ENCODE data around the gene PLXDC1.
"Not testable (repeated sequence)": the region's sequence is repeated elsewhere in the genome, so short reads cannot be mapped to it uniquely, and the experiment has no call there.

The PLXDC1 gene

DNA sequence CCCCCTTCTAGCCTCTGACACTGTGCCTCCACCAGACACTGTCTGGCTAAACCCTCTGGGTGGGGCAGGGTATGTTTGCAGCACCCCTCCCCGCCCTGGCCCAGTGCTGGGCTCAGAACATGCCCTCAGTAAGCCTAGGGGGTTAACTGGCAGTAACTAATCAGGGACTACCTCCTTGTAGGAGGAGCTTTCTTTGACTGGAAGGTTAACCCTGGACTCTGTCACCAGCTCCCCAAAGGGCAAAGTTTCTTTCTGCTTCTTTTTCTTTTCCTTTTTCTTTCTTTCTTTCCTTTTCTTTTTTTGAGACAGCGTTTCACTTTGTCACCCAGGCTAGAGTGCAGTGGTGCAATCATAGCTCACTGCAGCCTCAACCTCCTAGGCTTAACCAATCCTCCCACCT is 76.8 kb downstream of the PLXDC1 start:
- no peak overlapping the region for H3K27ac ChIP-seq
- DNase-seq (ENCODE audit: low read depth, low spot score), result no peak

GRCh38 chr17:39073916-39074315 is 77.5 kb downstream of the PLXDC1 start:
- DNase-seq (ENCODE audit: low read depth, low spot score), result peak; percentile 73
- H3K27ac ChIP-seq, result no peak overlapping the region

- no peak overlapping the region for H3K27ac ChIP-seq
- no peak for DNase-seq (ENCODE audit: low read depth, low spot score)
Observed at GRCh38 chr17:39073353-39073752, 78.1 kb downstream of the PLXDC1 start.

DNA sequence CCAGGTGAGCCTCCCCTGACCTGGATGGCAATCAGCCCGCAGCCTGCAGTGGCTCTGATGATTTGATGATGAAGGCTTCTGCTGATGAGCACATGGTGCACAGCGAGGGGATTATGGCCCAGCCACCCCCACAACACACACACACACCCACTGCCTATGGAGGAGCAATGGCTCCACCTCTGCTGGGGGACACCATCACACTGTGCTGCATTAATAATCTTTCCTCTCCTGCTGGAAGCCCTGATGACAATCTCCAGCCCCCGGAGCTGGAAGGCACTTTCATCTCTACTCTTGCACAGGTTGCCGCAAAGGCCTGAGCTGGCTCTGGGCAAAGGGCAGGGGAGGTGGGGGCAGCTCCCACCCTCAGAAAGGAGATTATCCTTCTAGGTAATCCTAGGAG is 79.9 kb downstream of the PLXDC1 start:
- DNase-seq (ENCODE audit: low read depth, low spot score), result no peak
- no peak overlapping the region for H3K27ac ChIP-seq

DNA sequence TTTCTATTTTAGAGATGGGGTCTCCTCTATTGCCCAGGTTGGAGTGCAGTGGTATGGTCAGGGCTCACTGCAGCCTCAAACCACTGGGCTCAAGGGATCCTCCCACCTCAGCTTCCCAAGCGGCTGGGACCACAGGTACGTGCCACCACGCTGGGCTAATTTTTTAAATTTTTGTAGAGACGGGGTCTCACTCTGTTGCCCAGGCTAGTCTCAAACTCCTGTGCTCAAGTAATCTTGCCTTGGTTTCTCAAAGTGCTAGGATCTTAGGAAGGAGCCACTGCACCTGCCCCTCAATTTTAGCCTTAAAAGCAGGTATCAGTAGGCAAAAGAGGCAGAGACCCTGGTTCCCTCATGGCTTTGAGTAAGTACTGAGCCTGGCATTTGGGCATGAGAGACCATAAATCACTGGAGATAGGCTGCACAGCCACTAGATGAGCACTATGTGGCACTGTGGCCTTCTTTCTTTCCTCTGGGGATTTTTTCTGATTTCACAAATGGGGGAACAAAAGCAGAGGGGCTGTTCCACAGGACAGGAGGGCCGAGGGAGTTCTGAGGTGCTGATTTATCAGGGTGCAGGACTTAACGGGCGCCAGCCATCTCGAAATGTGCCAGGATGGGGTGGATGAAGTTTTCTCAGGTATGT is 82.2 kb downstream of the PLXDC1 start:
- no peak for DNase-seq (ENCODE audit: low read depth, low spot score)
- H3K27ac ChIP-seq, result no peak overlapping the region

DNA sequence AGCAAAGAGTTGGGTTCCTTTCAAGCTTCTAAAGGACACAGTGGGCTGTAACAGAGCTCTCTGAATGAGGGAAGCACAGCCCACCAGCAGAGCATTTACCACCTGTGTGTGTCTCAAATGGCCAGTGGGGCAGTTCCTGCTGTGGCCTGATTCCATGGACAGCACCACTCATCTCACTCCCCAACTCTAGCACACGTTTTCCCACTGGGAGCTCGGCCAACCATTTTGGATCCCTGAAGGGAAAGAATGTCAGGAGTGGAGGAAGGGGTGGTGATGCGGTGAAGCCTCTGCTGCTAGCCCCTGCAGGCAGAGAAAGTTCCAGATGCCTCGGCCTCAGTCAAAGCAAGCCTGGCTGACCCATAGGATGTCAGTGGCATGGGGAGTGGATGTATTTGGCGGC is 86.6 kb downstream of the PLXDC1 start:
- H3K27ac ChIP-seq, result no peak overlapping the region
- DNase-seq (ENCODE audit: low read depth, low spot score), result no peak

GRCh38 chr17:39064374-39064773 is 87.1 kb downstream of the PLXDC1 start:
- DNase-seq (ENCODE audit: low read depth, low spot score), result peak; percentile 16

GRCh38 chr17:39063681-39064069 is 87.8 kb downstream of the PLXDC1 start:
- DNase-seq (ENCODE audit: low read depth, low spot score), result no peak
- H3K27ac ChIP-seq, result no peak overlapping the region

More at GRCh38 chr17:39064374-39064773, 87.1 kb downstream of the PLXDC1 start:
- no peak overlapping the region for H3K27ac ChIP-seq

DNA sequence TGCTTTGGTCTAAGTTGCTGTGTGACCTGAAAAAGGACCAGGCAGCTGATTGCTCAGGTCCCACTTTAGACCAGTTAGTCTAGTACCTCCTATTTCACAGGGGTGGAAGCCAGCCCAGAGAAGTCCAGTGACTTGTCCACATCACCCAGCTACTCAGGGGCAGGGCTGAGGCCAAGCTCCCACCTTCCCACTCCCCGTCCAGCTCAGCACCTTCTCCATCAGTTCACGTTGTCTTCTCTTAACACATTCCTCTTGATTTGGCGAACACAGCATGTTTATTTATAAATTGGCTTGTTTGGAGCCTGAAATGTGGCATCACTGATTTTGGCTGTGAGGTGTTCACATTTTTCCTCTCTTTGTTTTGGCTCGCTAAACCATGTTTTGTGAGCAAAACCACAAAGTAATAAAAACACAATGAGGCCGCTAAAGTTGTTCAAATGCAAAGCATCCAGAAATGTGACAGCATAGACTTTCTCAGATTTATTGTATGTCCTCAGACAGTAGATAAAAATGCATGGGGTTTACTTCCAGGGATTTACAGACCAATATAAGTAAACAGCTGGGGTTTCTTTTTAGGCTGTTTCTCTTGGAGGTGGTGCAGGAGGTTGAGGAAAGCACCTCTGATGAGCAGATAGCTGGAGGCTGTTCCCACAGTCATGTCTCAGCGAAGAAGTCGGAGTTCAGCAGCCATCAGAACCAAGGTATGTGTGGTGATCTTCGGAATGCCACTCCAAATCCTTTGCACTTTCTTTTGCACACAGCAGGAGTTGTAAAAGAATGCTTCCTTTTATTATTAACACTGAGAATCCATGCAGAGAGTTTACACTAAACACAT is 88.4 kb downstream of the PLXDC1 start:
- H3K27ac ChIP-seq, result no peak overlapping the region
- DNase-seq (ENCODE audit: low read depth, low spot score), result peak; percentile 8

DNA sequence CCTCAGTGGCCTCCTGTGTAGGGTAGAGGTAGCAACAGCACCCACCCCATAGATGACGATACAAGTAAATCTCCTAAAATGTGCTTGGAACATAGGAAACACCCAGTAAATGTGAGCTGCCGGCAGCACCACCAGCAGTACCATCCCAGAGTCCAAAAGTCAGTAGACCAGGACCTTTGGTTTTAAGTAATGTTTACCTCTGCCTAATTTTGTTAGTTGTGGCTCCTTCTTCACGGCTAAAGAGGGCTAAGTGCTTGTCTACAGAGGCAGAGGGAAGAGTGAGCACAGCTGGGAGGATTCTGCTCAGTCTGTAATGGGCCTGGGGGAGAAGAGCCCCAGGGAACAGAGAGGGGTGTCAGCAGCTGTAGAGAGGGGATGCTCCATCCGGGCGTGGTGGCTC is 92.9 kb downstream of the PLXDC1 start:
- H3K27ac ChIP-seq, result no peak overlapping the region
- no peak for DNase-seq (ENCODE audit: low read depth, low spot score)

- no peak overlapping the region for H3K27ac ChIP-seq
- DNase-seq (ENCODE audit: low read depth, low spot score), result no peak
Observed at GRCh38 chr17:39057701-39058206, 93.7 kb downstream of the PLXDC1 start.

DNA sequence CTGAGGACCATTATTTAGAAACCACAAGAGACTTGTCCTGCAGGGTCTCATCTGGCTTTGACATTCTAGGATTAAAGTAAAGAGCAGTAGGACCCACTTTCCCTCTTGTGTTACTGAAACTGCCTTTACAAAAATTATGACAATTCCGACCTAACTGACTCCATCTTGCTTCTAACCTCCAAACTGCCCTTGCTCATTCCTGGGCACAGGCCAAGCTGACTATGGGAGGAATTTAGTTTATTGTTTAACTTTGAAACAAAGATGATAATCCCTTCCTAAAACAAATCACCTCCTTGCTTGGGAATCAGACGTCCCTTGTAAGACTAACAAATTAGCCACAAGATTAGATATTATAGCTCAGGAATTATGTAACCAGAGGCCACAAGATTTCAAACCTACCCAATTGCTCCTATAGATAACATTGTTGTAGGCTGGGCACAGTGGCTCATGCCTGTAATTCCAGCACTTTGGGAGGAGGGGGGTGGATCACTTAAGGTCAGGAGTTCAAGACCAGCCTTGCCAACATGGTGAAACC is 97.3 kb downstream of the PLXDC1 start:
- H3K27ac ChIP-seq, result no peak overlapping the region
- DNase-seq (ENCODE audit: low read depth, low spot score), result no peak

GRCh38 chr17:39052423-39052822 is 99.0 kb downstream of the PLXDC1 start:
- DNase-seq (ENCODE audit: low read depth, low spot score); H3K27ac ChIP-seq: not testable (repeated sequence)

DNA sequence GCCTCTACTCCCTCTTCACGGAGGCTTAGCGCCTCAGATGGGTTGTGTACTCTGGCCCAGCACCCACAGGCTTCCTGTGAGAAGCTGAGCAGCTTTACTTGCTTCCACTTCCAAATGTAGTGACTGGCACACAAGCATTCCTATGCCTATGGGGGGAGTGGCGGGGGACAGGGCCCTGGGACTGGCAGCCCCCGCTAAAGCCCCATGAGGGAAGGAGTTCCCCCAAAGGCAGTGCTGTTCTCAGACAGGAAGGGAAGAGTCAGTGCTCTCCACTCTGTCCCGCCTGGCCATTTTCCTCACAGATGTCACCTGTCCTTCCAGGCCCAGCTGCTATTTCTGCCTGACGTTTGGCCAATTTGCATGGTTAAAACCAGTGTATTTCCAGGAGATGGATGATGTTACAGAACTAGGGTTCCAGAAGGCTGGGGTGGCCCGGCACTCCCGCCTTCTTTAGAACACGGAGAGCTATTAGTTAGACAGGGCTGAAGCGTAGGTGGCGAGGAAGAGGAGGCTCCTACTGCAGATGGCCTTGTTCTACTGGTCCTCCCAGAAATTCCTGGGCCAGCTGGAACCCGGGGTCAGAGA is 100.3 kb downstream of the PLXDC1 start:
- no peak overlapping the region for H3K27ac ChIP-seq
- DNase-seq (ENCODE audit: low read depth, low spot score), result no peak

DNA sequence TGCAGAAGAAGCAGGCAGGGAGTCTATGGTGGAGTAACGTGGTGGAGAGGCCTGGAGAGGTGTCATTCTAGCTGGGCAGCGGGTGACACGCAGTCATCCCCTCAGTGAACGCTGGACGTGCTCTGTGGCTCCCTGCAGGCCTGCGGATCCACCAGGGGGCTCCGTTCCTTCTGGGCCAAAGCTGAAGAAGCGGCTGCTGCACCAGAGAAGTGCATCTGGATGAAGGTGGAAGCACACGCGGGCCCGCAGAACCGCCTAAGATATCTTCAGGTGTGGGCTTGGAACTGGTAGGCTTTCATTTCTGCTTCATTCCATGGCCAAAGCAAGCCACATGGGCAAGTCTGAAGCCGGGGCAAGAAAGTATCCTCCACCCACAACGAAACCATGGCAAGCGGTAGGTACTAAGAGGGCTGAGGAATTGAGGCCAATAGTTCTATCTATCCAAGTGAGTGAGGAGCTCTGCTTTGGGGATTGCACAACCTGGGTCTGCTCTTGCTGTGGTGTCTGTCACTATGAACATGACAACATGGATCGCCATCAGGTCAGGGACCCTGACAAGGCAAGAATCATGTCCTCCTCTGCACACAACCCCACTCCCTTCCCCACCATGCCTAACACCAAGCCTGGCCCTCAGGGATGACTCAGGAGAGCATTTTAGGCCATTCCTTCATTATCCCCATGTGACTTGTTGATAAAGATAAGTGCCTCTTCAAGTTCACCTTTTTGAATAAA is 105.3 kb downstream of the PLXDC1 start:
- DNase-seq (ENCODE audit: low read depth, low spot score), result no peak
- H3K27ac ChIP-seq, result no peak overlapping the region

DNA sequence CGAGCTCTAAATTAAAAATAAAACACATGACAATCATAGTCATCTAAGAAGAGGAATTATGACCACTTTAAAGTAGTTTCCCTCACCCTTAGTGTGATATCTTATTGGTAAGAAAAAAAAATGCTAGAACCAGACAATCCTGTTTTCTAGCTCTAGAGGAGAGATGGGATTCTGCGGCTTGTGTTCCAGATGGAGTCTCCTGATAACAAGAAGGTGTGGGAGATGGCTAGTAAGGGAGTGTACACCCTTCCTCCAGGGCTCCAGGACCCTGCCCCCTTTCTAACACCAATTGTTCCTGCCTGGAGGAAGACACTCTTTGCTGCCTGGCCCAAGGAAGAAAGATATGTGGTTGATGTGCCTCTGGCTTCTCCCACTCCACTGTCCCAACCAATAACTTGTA is 115.4 kb downstream of the PLXDC1 start:
- no peak overlapping the region for H3K27ac ChIP-seq
- DNase-seq (ENCODE audit: low read depth, low spot score), result no peak

DNA sequence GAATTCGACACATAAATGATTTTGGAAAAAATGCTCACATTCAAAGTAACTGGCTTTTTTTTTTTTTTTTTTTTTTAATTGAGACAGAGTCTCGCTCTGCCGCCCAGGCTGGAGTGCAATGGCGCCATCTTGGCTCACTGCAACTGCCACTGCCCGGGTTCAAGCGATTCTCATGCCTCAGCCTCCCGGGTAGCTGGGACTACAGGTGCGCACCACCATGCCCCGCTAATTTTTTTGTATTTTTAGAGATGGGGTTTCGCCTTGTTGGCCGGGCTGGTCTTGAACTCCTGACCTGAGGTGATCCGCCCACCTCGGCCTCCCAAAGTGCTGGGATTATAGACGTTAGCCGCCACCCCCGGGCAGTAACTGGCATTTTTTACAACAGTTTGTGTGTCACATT is 115.9 kb downstream of the PLXDC1 start:
- H3K27ac ChIP-seq; DNase-seq (ENCODE audit: low read depth, low spot score): not testable (repeated sequence)

GRCh38 chr17:39028690-39029089 is 122.7 kb downstream of the PLXDC1 start:
- no peak for DNase-seq (ENCODE audit: low read depth, low spot score)
- no peak overlapping the region for H3K27ac ChIP-seq

DNA sequence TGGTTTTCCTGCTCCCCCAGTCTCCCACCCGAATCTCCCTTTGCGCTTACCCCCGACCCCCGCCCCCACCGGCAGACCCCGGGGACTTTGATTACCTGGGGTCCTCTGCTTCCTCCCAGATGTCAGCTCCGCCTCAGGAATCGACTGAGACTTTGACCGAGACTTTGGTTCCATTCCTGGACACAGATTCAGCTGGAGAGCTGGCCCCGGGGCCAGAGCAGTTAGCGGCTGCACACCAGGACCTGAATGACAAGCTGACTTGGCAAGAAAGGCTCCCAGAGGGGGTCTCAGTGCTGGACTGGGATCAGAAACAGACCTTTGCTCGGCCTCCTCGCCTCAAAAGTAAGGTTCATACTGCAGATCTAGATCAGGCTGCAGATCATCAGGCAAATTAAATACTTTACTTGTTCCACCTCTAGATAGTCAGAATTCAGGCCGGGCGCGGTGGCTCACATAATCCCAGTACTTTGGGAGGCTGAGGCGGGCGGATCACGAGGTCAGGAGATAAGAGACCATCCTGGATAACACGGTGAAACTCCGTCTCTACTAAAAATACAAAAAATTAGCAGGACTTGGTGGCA is 123.9 kb downstream of the PLXDC1 start:
- no peak for DNase-seq (ENCODE audit: low read depth, low spot score)
- no peak overlapping the region for H3K27ac ChIP-seq

DNA sequence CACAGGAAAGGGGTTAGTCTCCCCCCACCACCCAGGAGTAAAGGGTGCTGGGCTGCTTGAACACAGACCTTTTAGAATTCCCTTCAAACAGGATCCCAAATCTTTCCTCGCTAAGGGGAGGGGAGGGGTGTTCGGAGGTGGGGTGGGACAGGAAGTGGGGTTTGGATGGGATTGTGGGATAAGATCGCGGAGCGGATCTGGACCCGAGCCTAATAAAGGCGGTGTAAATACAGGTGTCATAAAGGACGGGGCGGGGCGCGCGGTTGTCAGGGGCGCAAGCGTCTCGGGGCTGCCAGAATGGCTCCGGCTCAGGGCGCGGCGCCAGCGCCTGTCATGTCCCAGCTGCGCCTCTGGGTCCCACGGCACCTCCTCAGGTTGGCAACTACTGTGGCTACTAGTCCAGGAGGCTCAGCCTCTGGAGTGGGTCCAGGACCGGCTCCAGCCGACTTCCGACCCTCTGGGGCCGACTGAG is 124.4 kb downstream of the PLXDC1 start:
- DNase-seq (ENCODE audit: low read depth, low spot score), result no peak
- no peak overlapping the region for H3K27ac ChIP-seq
